ENCODE results near the gene USP54. TPM values are rescaled to one million over a fixed set of nuclear protein-coding genes. Genes with fewer than 3 reads are reported as not detected.

USP54 gene
- total RNA-seq, 4 donors from 2014 or later = 54.0 to 83.5 (median 65.8) TPM

- intact Hi-C loops (cut with DNase I; ENCODE audit: low total_unique reads) = no loop called here
- 94 to 100% methylated on average over 1 of the region's 1 CpG for WGBS, 2 donors
- DNase-seq (ENCODE audit: low spot score in 2 of 2) = no peak
- H3K4me3 ChIP-seq (ENCODE audit: low read depth, poor library complexity, severe bottlenecking) = no peak overlapping the region
- TF ChIP-seq, protein P1, sequence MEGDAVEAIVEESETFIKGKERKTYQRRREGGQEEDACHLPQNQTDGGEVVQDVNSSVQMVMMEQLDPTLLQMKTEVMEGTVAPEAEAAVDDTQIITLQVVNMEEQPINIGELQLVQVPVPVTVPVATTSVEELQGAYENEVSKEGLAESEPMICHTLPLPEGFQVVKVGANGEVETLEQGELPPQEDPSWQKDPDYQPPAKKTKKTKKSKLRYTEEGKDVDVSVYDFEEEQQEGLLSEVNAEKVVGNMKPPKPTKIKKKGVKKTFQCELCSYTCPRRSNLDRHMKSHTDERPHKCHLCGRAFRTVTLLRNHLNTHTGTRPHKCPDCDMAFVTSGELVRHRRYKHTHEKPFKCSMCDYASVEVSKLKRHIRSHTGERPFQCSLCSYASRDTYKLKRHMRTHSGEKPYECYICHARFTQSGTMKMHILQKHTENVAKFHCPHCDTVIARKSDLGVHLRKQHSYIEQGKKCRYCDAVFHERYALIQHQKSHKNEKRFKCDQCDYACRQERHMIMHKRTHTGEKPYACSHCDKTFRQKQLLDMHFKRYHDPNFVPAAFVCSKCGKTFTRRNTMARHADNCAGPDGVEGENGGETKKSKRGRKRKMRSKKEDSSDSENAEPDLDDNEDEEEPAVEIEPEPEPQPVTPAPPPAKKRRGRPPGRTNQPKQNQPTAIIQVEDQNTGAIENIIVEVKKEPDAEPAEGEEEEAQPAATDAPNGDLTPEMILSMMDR (IDR thresholded peaks at IDR 0.05) = no peak
- no peak for TF ChIP-seq POLR2A (IDR thresholded peaks at IDR 0.05)
Measured at GRCh38 chr10:73561192-73561591, 29.9 kb downstream of the USP54 start.

DNA sequence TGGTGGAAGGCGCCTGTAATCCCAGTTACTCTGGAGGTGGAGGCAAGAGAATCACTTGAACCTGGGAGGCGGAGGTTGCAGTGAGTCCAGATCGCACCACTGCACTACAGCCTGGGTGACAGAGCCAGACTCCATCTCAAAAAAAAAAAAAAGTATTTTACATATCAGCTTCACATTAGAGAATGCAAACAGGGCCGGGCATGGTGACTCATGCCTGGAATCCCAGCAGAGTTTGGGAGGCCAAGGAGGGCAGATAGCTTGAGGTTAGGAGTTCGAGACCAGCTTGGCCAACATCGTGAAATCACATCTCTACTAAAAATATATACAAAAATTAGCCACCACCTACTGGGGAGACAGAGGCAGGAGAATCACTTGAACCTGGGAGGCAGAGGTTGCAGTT lies 31.6 kb downstream of the USP54 start:
- WGBS, 2 donors = 92 to 93% methylated on average over 6 of the region's 6 CpGs
- no peak for DNase-seq (ENCODE audit: low spot score in 2 of 2)

DNA sequence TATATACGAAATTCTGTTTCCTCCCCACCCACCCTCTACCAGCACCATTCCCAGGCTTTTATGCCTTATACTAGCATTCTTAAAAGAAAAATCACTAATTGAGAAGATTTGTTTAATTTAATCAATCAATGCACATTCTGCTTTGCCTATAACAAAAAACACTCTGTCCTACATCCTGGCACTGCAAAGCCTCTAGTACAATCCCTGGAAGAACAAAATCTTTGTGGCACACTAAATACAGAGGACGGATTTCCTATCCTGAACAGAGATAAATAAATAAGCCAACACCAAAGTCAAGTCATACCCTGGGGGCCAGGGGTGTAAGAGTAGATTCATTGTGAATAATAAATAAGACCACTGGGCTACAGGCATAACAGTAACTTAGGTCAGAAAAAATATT lies 34.3 kb downstream of the USP54 start:
- no peak overlapping the region for H3K4me3 ChIP-seq (ENCODE audit: low read depth, poor library complexity, severe bottlenecking)
- WGBS, 2 donors = 86% methylated on average over 2 of the region's 2 CpGs
- no peak for TF ChIP-seq POLR2A (IDR thresholded peaks at IDR 0.05)
- TF ChIP-seq, protein P1 (IDR thresholded peaks at IDR 0.05) = no peak
- no peak for DNase-seq (ENCODE audit: low spot score in 2 of 2)
- intact Hi-C loops (cut with DNase I; ENCODE audit: low total_unique reads) = no loop called here

More for the DNA sequence above, 31.6 kb downstream of the USP54 start:
- H3K4me3 ChIP-seq (ENCODE audit: low read depth, poor library complexity, severe bottlenecking) = no peak overlapping the region
- TF ChIP-seq, protein P1 (IDR thresholded peaks at IDR 0.05) = no peak
- no peak for TF ChIP-seq POLR2A (IDR thresholded peaks at IDR 0.05)
- intact Hi-C loops (cut with DNase I; ENCODE audit: low total_unique reads) = no loop called here

GRCh38 chr10:73554721-73555120 lies 36.4 kb downstream of the USP54 start:
- no peak for DNase-seq (ENCODE audit: low spot score in 2 of 2)
- intact Hi-C loops (cut with DNase I; ENCODE audit: low total_unique reads) = no loop called here
- H3K4me3 ChIP-seq (ENCODE audit: low read depth, poor library complexity, severe bottlenecking) = no peak overlapping the region
- TF ChIP-seq, protein P1 (IDR thresholded peaks at IDR 0.05) = no peak
- no peak for TF ChIP-seq POLR2A (IDR thresholded peaks at IDR 0.05)

- TF ChIP-seq, protein P1 (IDR thresholded peaks at IDR 0.05) = no peak
- no peak for TF ChIP-seq POLR2A (IDR thresholded peaks at IDR 0.05)
- intact Hi-C loops (cut with DNase I; ENCODE audit: low total_unique reads) = no loop called here
- no peak for DNase-seq (ENCODE audit: low spot score in 2 of 2)
- no peak overlapping the region for H3K4me3 ChIP-seq (ENCODE audit: low read depth, poor library complexity, severe bottlenecking)
- WGBS, 2 donors = 45 to 52% methylated on average over 2 of the region's 2 CpGs
Measured at GRCh38 chr10:73553761-73554160, 37.4 kb downstream of the USP54 start.

All from lower leg skin (tissue), 4 donors.